ENCODE measurements around the gene TBC1D22B. TPM values are rescaled to one million over a fixed set of nuclear protein-coding genes. Genes with fewer than 3 reads are reported as not detected.

TBC1D22B gene
- total RNA-seq, 1 experiment from 2014 or later = 12.9 TPM

GRCh38 chr6:37237789-37238188 is 19.8 kb upstream of the TBC1D22B start:
- Histone ChIP-seq H3K79me1 (ENCODE audit: insufficient read depth, low read depth, low read length, poor library complexity, severe bottlenecking) (no peaks in the 10 kb centered on the region), H3K56ac (ENCODE audit: insufficient read length, low read depth, low read length) (no peak overlapping the region), H3K27ac (ENCODE audit: insufficient read length, low read depth, low read length) (no peak overlapping the region), H2BK120ac (ENCODE audit: low read depth, low read length, poor library complexity, severe bottlenecking) (no peak overlapping the region), H2BK12ac (ENCODE audit: insufficient read length, low read depth, low read length) (no peak overlapping the region), H3K27me3 (ENCODE audit: insufficient read depth, low read length) (no peaks in the 10 kb centered on the region), H3K9ac (ENCODE audit: extremely low read depth, insufficient read length, low read length) (no peak overlapping the region), H3K23ac (ENCODE audit: insufficient read length, low read depth, low read length) (no peak overlapping the region), H3K23me2 (ENCODE audit: insufficient read length, low read depth, low read length, poor library complexity, severe bottlenecking) (no peaks in the 10 kb centered on the region), H3T11ph (ENCODE audit: low read length) (no peak overlapping the region), H2AK5ac (ENCODE audit: insufficient read length, low read length) (no peak overlapping the region), H2BK5ac (ENCODE audit: insufficient read length, low read length) (no peak overlapping the region), H4K20me1 (ENCODE audit: control insufficient read depth, insufficient read depth, insufficient read length) (no peaks in the 10 kb centered on the region), H3K4ac (ENCODE audit: low read depth, low read length) (no peak overlapping the region), H3K79me2 (ENCODE audit: insufficient read depth, low read length) (no peaks in the 10 kb centered on the region), H3K14ac (ENCODE audit: insufficient read depth, low read length) (no peak overlapping the region), H3K4me1 (ENCODE audit: insufficient read depth, low read length) (no peaks in the 10 kb centered on the region), H2BK15ac (ENCODE audit: low read depth, low read length) (no peak overlapping the region), H4K8ac (replicated peaks; ENCODE audit: insufficient read length, low read depth, low read length) (no peak overlapping the region), H3K4me2 (ENCODE audit: insufficient read depth, insufficient read length, low read length) (no peak overlapping the region), H2BK20ac (ENCODE audit: low read depth, low read length, poor library complexity, severe bottlenecking) (no peak overlapping the region), H4K5ac (ENCODE audit: insufficient read length, low read depth, low read length) (no peak overlapping the region), H2AFZ (ENCODE audit: low read length) (no peak overlapping the region), H4K91ac (ENCODE audit: insufficient read length, low read depth, low read length) (no peak overlapping the region), H3K9me3 (ENCODE audit: control insufficient read depth, low read depth, low read length) (no peaks in the 10 kb centered on the region), H3K18ac (ENCODE audit: insufficient read length, low read depth, low read length) (no peak overlapping the region)
- H3K36me3 Mint-ChIP-seq (ENCODE audit: insufficient read depth in 1 of 3, low read depth in 3 of 3) = no peaks in the 10 kb centered on the region
- no peaks in the 10 kb centered on the region for H3K9me3 Mint-ChIP-seq
- no peak overlapping the region for H3K27ac Mint-ChIP-seq
- H3K4me3 Mint-ChIP-seq = no peak overlapping the region
- no peak for DNase-seq
- H3K27me3 Mint-ChIP-seq (ENCODE audit: low read depth) = no peaks in the 10 kb centered on the region; the same call in 1 of the 2 replicates
- peaks cover 3 to 8% of the 10 kb centered on the region in 2 experiments; a peak in 3 of 4 replicates for H3K4me1 Mint-ChIP-seq
- no peak for TF ChIP-seq CTCF (conservative IDR thresholded peaks at IDR 0.05)
